Psoas muscle (tissue), 8 donors: ENCODE data around the gene SRRM3. TPM values are rescaled to one million over a fixed set of nuclear protein-coding genes. Genes with fewer than 3 reads are reported as not detected.

ENCODE experiments used
- ATAC-seq, 4 donors: fragments of 200-7000 bp; cut with Tn5 transposase; one replicate each; pipeline ENCODE4 v1.9.1; 2020; ENCODE audit warnings: moderate library complexity in 3 of 4, mild to moderate bottlenecking in 2 of 4
- DNase-seq, 2 donors: peaks; one replicate each; pipeline ENCODE4 v3.0.0-alpha.2; 2020
- H3K27ac ChIP-seq: fragments of 200-600 bp; one replicate; pipeline ENCODE4 v1.8.0; 2022
- H3K27me3 ChIP-seq, 3 donors: fragments of 200-600 bp in 1 of 3; one replicate each; pipeline versions ENCODE4 v1.6.1 to v1.8.0; 2013 to 2022; ENCODE audit warnings: low read length in 2 of 3, mild to moderate bottlenecking in 2 of 3, moderate library complexity in 1 of 3; ENCODE audit not compliant: insufficient read depth in 3 of 3
- H3K36me3 ChIP-seq, 2 donors: fragments of 200-600 bp in 1 of 2; one replicate each; pipeline versions ENCODE4 v1.6.1 to v1.8.0; 2013 to 2022; ENCODE audit warnings: low read depth in 1 of 2, mild to moderate bottlenecking in 1 of 2, moderate library complexity in 1 of 2; ENCODE audit not compliant: insufficient read depth in 1 of 2
- H3K4me1 ChIP-seq: fragments of 200-600 bp; one replicate; pipeline ENCODE4 v1.8.0; 2022
- H3K4me3 ChIP-seq: fragments of 200-600 bp; one replicate; pipeline ENCODE4 v1.8.0; 2022; ENCODE audit warnings: mild to moderate bottlenecking
- H3K9me3 ChIP-seq: fragments of 200-600 bp; one replicate; pipeline ENCODE4 v1.8.0; 2022
- CTCF ChIP-seq: fragments of 200-600 bp; IDR thresholded peaks from one replicate; pipeline ENCODE4 v1.8.0; 2022; ENCODE audit warnings: antibody characterized with exemption
- WGBS, 3 donors: extraction: QIAGEN DNeasy Blood & Tissue Kit; methylation state at CpG; one replicate each; pipeline versions ENCODE4 v1.1.6 to v1.1.7; 2013; 5-methylcytosine and 5-hydroxymethylcytosine counted together
- intact Hi-C, 2 donors: fragments of 100-400 bp; cut with DNase I; formaldehyde crosslinking; loops; one replicate each; pipeline versions ENCODE4 v1.11.0 to v1.14.2; 2022
- polyA plus RNA-seq, 3 donors: library from polyadenylated mRNA; stranded (reverse); fragments of 200-250 nt; gene quantifications; one replicate each; pipeline ENCODE4 v1.2.3, GENCODE V29; 2013
- total RNA-seq, 4 donors: library from RNA; stranded (reverse); fragmentation: NEBNext Ultra II Directional in 2 of 4; extraction: Animal tissue kit (Norgen Biotek cat#: 25700) in 2 of 4; gene quantifications; one replicate each; pipeline versions ENCODE4 v1.2.1 to v1.2.4, GENCODE V29; 2021 to 2023
- donor health status: healthy with polysubstance abuse.
- donor health status: DM: no; HTN: no; CAD: no; lungs with moderate emphysema.
- donor health status: Bipolar disorder and iron deficiency.
- donor health status: healthy.
- donor health status: DM: yes; HTN: yes; CAD: no.
- donor health status: DM: no; HTN: no; CAD: no.
- donor health status: DM: no; HTN: no; CAD: no.
- donor health status: DM: yes; HTN: yes; CAD: no.

The SRRM3 gene
- total and polyA plus RNA-seq, 7 donors, result 0.48 to 5.4 (median 0.69) TPM

- ATAC-seq (no peak), DNase-seq (no peak)
- no peak overlapping the region for H3K4me3 ChIP-seq
- H3K9me3 ChIP-seq, result no peaks in the 10 kb centered on the region
- intact Hi-C loops, result no loop called here
- peaks cover 0 to 44% of the 10 kb centered on the region in 2 donors for H3K36me3 ChIP-seq
- peaks cover 80% of the 10 kb centered on the region for H3K4me1 ChIP-seq
- no peaks in the 10 kb centered on the region for H3K27me3 ChIP-seq
- 40 to 57% (median 44%) methylated on average over 5 of the region's 5 CpGs for WGBS, 3 donors
- no peak for TF ChIP-seq CTCF
- peak overlapping the region; percentile 92 for H3K27ac ChIP-seq
These were observed 125.0 kb downstream of the SRRM3 start for GRCh38 chr7:76326646-76327233.

- Histone ChIP-seq H3K27ac (peak overlapping the region; percentile 92), H3K27me3 (no peaks in the 10 kb centered on the region), H3K4me1 (peaks cover 80% of the 10 kb centered on the region), H3K4me3 (peak overlapping the region; percentile 7), H3K9me3 (no peaks in the 10 kb centered on the region), H3K36me3 (peaks cover 0 to 51% of the 10 kb centered on the region in 2 donors)
- 33 to 58% (median 47%) methylated on average over 7 of the region's 7 CpGs for WGBS, 3 donors
- no peak for ATAC-seq
- intact Hi-C loops, result no loop called here
- no peak for DNase-seq
- no peak for TF ChIP-seq CTCF
These were observed 125.9 kb downstream of the SRRM3 start for GRCh38 chr7:76327610-76328009.

DNA sequence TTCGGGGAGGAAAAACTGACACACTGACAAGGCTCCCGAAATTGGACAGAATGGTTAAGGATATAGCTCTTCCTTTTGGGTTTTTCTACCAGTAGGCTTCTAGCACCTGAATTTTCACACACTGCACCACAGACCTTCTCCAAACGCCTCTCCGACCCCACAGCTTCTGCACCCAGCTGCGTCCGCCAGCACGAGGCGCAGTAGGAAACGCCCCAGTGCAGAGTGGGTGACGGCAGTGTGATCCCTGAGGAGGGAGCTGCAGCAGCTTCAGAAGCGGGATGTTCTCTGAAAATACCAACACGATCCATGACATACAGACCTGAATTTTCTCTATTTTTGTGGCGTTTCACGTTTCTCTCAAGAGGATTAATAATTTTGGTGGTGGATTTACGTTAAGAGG is 126.7 kb downstream of the SRRM3 start:
- H3K36me3 ChIP-seq, result peaks cover 0 to 51% of the 10 kb centered on the region in 2 donors
- peaks cover 80% of the 10 kb centered on the region for H3K4me1 ChIP-seq
- no peak for DNase-seq
- no peak for TF ChIP-seq CTCF
- peak overlapping the region; percentile 92 for H3K27ac ChIP-seq
- no peak for ATAC-seq
- H3K9me3 ChIP-seq, result no peaks in the 10 kb centered on the region
- intact Hi-C loops, result no loop called here
- WGBS, 3 donors, result 71 to 82% (median 72%) methylated on average over 15 of the region's 15 CpGs
- H3K4me3 ChIP-seq, result no peak overlapping the region
- H3K27me3 ChIP-seq, result no peaks in the 10 kb centered on the region

GRCh38 chr7:76329479-76329878 is 127.8 kb downstream of the SRRM3 start:
- DNase-seq (no peak), ATAC-seq (no peak)
- 88 to 91% (median 90%) methylated on average over 29 of the region's 29 CpGs for WGBS, 3 donors
- Histone ChIP-seq H3K27ac (peak overlapping the region; percentile 72), H3K9me3 (no peaks in the 10 kb centered on the region), H3K4me1 (peaks cover 84% of the 10 kb centered on the region), H3K27me3 (no peaks in the 10 kb centered on the region), H3K4me3 (no peak overlapping the region), H3K36me3 (peaks cover 0 to 51% of the 10 kb centered on the region in 2 donors)
- intact Hi-C loops, result no loop called here
- TF ChIP-seq CTCF, result no peak

GRCh38 chr7:76330261-76330660 is 128.6 kb downstream of the SRRM3 start:
- H3K36me3 ChIP-seq, result peaks cover 0 to 46% of the 10 kb centered on the region in 2 donors
- TF ChIP-seq CTCF, result no peak
- H3K4me3 ChIP-seq, result no peak overlapping the region
- no peak for ATAC-seq
- WGBS, 3 donors, result 56 to 67% (median 57%) methylated on average over 4 of the region's 4 CpGs
- no peak for DNase-seq
- intact Hi-C loops, result no loop called here
- no peaks in the 10 kb centered on the region for H3K27me3 ChIP-seq
- no peaks in the 10 kb centered on the region for H3K9me3 ChIP-seq
- H3K4me1 ChIP-seq, result peaks cover 79% of the 10 kb centered on the region
- H3K27ac ChIP-seq, result peak overlapping the region; percentile 72
